GM18867 (cell line): Measurements from ENCODE around the gene NFIC.
"Not testable (repeated sequence)": the region's sequence is repeated elsewhere in the genome, so short reads cannot be mapped to it uniquely, and the experiment has no call there.

Experiments
- ATAC-seq: cut with Tn5 transposase; IDR thresholded peaks from one replicate; pipeline ENCODE4 v1.9.1; 2021; ENCODE audit warnings: mild to moderate bottlenecking, moderate library complexity; ENCODE audit not compliant: unreplicated experiment

Gene NFIC

GRCh38 chr19:3415695-3416094 is 49.3 kb downstream of the NFIC start:
- no peak for ATAC-seq

GRCh38 chr19:3420244-3420755 is 53.9 kb downstream of the NFIC start:
- ATAC-seq: no peak

GRCh38 chr19:3420909-3421619 is 54.7 kb downstream of the NFIC start:
- no peak for ATAC-seq

GRCh38 chr19:3421656-3422055 is 55.3 kb downstream of the NFIC start:
- not testable (repeated sequence) for ATAC-seq

DNA sequence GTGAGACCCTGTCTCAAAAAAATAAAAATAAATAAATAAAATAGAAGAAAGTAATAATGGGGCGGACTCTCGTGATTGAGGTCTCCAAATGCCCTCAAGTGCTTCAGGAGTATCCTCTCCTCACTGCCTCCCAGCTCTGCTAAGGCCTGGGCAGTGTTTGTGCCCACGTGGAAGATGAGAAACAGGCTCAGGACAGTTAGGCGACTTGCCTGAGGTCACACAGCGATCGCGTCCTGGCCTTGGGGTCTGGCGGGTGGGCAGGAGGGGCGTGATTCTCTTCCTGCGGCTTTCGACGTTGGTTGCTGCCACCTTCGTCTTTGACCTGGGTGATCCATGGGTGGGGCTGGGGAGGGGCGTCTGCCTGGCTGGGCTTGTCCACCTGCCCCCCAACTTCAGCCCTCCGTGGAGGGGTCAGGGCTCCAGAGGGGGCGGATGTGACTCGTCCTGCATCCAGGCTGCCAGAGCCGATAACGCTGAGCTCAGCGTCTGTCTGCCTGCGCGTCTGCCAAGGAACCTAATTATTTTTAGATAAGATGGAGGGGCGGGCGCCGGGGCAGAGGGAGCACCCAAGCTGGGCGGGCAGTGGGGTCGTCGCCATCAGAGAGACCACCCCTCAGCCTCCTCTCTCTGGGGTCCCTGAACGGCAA is 56.9 kb downstream of the NFIC start:
- ATAC-seq: no peak

- no peak for ATAC-seq
Measured at GRCh38 chr19:3426433-3426832, 60.0 kb downstream of the NFIC start.

- ATAC-seq: not testable (repeated sequence)
Measured at GRCh38 chr19:3430366-3430680, 63.9 kb downstream of the NFIC start.

GRCh38 chr19:3431760-3432397 is 65.5 kb downstream of the NFIC start:
- no peak for ATAC-seq

DNA sequence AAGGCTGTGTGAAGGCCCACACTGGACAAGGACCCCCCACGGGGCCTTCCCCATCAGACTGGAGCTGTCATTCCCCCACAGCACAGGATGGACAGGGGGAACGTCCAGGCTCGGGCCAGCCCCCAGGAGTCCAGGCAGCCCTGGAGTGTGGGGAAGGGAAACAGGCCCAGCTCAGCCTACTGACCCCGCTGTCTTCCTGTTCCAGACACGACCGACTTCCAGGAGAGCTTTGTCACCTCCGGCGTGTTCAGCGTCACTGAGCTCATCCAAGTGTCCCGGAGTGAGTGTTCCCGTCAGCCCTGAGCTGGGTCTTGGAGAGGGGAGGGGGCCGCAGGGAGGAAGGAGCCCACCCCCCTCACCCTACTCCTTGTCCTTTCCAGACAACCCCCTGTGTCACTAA is 66.9 kb downstream of the NFIC start:
- no peak for ATAC-seq

DNA sequence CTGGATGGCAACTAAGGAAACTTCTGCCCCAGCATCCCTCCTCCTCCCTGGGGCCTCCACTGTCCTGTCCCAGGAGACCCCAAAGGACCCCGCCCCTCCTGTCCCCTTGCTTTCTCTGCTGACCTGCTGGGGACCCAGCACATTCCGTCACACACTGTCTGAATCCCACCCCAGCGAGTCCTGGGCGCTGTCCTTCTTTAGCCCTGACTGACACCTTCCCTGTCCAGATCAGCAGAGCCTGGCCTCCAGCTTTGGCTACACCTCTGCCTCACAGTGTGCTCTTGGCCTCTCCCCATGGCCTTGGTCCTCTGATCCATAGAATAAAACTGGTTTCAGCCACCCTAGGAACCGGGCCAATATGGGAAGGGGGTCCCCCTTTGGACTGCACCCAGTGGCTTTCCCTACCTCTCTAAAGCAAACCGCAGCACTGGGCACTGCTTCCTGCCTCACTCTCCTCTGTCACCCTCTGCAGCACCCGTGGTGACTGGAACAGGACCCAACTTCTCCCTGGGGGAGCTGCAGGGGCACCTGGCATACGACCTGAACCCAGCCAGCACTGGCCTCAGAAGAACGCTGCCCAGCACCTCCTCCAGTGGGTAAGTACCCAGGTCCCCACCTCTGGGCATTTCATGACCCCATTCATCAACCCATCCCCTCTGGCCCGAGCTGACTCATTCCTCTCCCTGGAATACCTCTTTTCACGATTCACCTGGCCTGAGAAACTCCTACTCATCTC is 67.6 kb downstream of the NFIC start:
- ATAC-seq: no peak

- peak; percentile 86 for ATAC-seq
Measured at GRCh38 chr19:3434630-3435553, 68.5 kb downstream of the NFIC start.

DNA sequence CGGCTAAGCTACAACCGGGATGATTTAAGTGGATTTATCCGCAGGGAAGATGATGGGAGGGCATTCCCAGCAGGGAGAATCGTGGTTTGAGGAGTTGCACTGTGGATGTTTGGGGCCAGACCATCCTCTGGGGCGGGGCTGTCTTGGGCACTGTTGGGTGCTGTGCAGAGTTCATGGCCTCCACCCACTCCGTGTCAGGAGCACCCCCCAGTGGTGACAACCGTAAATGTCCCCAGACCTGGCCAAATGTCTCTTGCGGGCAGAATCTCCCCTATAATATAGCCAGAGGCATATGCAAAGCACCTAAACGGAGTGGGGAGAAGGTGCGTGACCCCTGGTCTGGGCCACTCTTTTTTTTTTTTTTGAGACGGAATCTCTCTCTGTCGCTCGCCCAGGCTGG is 73.7 kb downstream of the NFIC start:
- no peak for ATAC-seq

DNA sequence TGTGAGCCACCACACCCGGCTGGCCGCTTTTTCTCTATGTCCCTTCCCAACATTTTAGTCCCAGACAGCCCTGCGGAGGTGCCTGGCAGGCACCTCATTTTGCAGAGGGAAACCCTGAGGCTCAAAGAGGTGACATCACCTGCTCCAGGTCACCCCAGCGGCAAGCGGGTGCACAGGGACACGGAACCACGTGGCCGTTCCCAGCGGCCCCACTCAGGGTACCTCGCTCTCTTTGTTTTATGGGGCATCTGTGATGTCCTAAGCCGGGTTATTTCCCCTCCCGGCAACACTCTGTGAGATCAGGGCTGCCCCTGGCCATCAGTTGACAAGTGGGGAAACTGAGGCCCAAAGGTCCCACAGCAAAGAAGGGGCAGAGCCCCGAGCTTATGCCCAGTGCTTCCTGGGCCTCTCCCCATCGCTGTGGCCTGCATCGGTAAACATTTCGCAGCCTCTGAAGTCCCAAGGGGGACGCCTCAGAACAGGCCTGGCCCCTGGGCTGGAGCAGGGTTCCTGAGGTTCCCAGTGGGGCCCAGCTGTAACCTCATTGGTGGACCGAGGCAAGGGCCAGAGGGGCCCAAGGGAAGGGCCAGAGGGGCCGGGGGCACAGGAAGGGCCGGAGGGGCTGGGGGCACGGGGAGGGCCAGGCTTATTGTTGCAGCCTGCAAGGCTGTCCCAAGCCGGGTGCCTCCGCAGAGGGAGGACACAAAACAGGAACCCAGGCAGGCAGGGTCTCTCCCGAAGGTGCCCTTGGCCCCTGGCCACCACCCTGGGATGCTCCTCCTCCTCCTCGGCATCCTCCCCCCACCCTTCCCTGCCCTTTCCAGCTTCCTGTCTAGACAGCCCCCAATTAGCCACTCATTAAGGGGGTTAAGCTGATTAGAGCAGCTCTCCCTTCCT is 75.0 kb downstream of the NFIC start:
- no peak for ATAC-seq

DNA sequence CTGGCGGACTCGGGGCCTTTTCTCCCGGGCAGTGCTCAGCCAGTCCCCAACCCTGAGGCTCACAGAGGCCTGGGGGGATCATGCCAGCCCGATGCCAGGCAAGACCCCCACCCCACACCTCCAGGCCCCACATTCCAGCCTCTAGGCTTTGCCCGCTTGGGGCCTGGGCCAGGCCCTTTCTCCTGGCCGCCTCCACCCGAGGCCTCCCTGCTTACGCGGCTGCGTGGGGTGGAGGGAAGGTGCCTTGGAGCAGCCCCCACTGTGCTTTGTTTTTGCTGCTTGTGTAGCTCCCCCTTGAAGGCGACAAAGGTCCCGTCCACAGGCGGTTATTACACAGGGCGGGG is 75.6 kb downstream of the NFIC start:
- no peak for ATAC-seq

GRCh38 chr19:3442487-3443071 is 76.2 kb downstream of the NFIC start:
- ATAC-seq: no peak

- ATAC-seq: no peak
Measured at GRCh38 chr19:3443840-3444694, 77.7 kb downstream of the NFIC start.

DNA sequence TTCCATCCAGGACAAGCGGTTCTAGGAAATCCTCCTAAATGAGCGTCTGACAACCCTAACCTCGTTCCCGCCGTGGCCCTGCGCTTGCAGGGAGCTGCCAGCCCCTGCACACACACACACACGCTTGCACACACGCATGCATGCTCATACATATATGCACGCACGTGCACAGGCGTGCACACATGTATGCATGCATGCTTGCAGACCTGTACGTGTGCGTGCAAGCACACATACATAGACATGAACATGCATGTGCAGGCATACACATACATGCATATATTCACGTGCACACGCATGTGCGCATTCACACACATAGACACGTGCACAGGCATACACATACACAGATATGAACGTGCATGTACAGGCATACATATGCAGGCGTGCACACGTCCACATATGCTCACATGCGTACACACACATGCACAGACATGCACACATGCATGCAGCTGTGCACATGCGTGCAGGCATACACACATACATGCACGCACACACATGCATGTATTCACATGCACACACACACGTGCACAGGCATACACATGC is 78.4 kb downstream of the NFIC start:
- ATAC-seq: no peak

DNA sequence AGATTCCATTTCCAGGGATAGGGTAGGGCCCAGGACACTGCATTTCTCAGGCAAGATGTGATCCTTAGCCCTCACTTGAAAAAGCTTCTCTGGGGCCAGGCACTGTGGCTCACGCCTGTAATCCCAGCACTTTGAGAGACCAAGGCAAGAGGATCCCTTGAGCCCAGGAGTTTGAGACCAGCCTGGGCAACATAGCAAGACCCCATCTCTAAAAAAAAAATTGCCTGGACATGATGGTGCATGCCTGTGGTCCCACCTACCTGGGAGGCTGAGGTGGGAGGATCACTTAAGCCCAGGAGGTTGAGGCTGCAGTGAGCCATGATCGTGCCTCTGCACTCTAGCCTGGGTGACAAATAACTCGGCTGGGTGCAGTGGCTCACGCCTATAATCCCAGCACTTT is 80.3 kb downstream of the NFIC start:
- ATAC-seq: not testable (repeated sequence)
